Activated CD8-positive, alpha-beta memory T cell treated with anti-CD3 and anti-CD28 coated beads for 24 hours (primary cell): Measurements from ENCODE around the gene ISYNA1.
"Not testable (repeated sequence)": the region's sequence is repeated elsewhere in the genome, so short reads cannot be mapped to it uniquely, and the experiment has no call there.

Experiments used
- DNase-seq: peaks from one replicate; pipeline ENCODE4 v3.0.0-alpha.2; 2020

The ISYNA1 gene

GRCh38 chr19:18418029-18418482, 19.9 kb downstream of the ISYNA1 start:
- peak; percentile 76 for DNase-seq

- DNase-seq, result peak; percentile 78
Measured at GRCh38 chr19:18417250-18418028, 20.5 kb downstream of the ISYNA1 start.

GRCh38 chr19:18416778-18417249, 21.1 kb downstream of the ISYNA1 start:
- DNase-seq, result no peak

- peak; percentile 64 for DNase-seq
Measured at GRCh38 chr19:18415178-18415867, 22.6 kb downstream of the ISYNA1 start.

GRCh38 chr19:18414504-18415177, 23.3 kb downstream of the ISYNA1 start:
- DNase-seq, result peak; percentile 60

GRCh38 chr19:18412610-18413239, 25.2 kb downstream of the ISYNA1 start:
- DNase-seq, result no peak

GRCh38 chr19:18408053-18408476, 29.9 kb downstream of the ISYNA1 start:
- DNase-seq, result peak; percentile 65

- no peak for DNase-seq
Measured at GRCh38 chr19:18406749-18407148, 31.2 kb downstream of the ISYNA1 start.

GRCh38 chr19:18405754-18406153, 32.2 kb downstream of the ISYNA1 start:
- not testable (repeated sequence) for DNase-seq

- not testable (repeated sequence) for DNase-seq
Measured at GRCh38 chr19:18402455-18403248, 35.3 kb downstream of the ISYNA1 start.

GRCh38 chr19:18401580-18402112, 36.3 kb downstream of the ISYNA1 start:
- DNase-seq, result no peak

- no peak for DNase-seq
Measured at GRCh38 chr19:18399008-18399407, 38.9 kb downstream of the ISYNA1 start.

- no peak for DNase-seq
Measured at GRCh38 chr19:18397242-18398202, 40.4 kb downstream of the ISYNA1 start, which contains the start of gene LRRC25. LRRC25 (minus strand) TSS chr19:18397622; CDS start chr19:18396963, 659 bp downstream.

GRCh38 chr19:18396471-18397241, 41.3 kb downstream of the ISYNA1 start:
- no peak for DNase-seq

GRCh38 chr19:18393836-18394235, 44.1 kb downstream of the ISYNA1 start:
- no peak for DNase-seq

- no peak for DNase-seq
Measured at GRCh38 chr19:18392926-18393325, 45.0 kb downstream of the ISYNA1 start.

GRCh38 chr19:18392417-18392816, 45.5 kb downstream of the ISYNA1 start:
- no peak for DNase-seq

GRCh38 chr19:18391509-18392075, 46.3 kb downstream of the ISYNA1 start:
- no peak for DNase-seq
